GM12891 (cell line): ENCODE data around the gene CDH4.

Source experiments
- DNase-seq: peaks from one replicate; pipeline ENCODE4 v3.0.0; 2011; ENCODE audit warnings: low spot score; ENCODE audit not compliant: insufficient read length
- FAIRE-seq: peaks from 2 replicates; lab custom pipeline; 2011; peaks lifted over from hg19 to GRCh38; lab: Jason Lieb, UNC
- PAX5 ChIP-seq: IDR thresholded peaks from 2 replicates; pipeline ENCODE4 v1.6.1; 2011; ENCODE audit warnings: low read length, moderate library complexity, mild to moderate bottlenecking; ENCODE audit not compliant: insufficient read depth, severe bottlenecking
- POLR2A ChIP-seq: IDR thresholded peaks from 2 replicates; pipeline ENCODE4 v1.6.1; 2011; ENCODE audit warnings: low read depth, low read length, control low read depth
- POLR2AphosphoS5 ChIP-seq: IDR thresholded peaks from 2 replicates; pipeline ENCODE4 v1.6.1; 2011; ENCODE audit warnings: low read depth, low read length, control low read depth
- POU2F2 ChIP-seq: IDR thresholded peaks from 2 replicates; pipeline ENCODE4 v1.6.1; 2011; ENCODE audit warnings: low read depth, mild to moderate bottlenecking, control low read depth, low read length, moderate library complexity
- SPI1 ChIP-seq: IDR thresholded peaks from 2 replicates; pipeline ENCODE4 v1.6.1; 2011; ENCODE audit warnings: low read depth, low read length, control low read depth
- TAF1 ChIP-seq: IDR thresholded peaks from 2 replicates; pipeline ENCODE4 v1.6.1; 2011; ENCODE audit warnings: low read depth, low read length, control low read depth

CDH4 gene

DNA sequence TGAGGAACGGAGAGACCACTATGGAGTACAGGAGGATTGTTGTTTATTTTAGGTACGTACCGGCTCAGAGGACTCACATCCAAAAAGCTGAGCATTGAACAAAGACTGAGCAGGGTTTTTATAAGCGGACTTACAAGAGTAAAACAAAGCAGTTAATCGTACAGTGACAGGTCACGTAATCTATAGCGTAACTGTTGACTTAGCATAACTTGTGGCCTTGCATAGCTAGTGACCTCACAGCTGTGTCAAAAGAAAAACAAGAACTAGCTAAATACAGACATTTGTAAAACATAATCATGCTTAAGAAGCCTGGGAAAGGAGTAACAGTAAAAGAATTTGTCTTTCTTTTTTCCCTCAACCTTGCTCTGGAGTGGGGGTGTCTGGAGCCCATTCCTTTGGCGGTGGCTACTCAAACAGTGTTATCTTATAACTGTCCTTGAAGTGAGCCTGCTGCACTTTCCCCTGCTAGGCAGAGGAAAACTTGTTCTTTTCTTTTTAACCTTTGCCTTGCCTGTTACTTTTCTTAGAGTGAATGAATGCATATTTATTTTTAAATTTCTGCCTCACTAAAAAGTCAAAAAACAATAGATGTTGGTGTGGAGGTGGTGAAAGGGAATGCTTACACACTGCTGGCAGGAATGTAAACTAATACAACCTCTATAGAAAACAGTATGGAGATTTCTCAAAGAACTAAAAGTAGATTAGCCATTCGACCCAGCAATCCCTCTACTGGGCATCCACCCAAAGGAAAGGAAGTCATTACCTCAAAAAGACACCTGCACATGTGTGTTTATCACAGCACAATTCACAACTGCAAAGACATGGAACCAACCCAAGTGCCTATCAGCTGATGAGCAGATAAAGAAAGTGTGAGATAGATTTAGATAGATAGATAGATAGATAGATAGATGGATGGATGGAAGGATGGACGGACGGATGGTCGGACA is 704.6 kb downstream of the CDH4 start:
- no peak for TF ChIP-seq SPI1
- TF ChIP-seq TAF1, result no peak
- no peak for TF ChIP-seq PAX5
- TF ChIP-seq POLR2AphosphoS5, result no peak
- TF ChIP-seq POU2F2, result no peak
- TF ChIP-seq POLR2A, result no peak
- FAIRE-seq (no peak), DNase-seq (no peak)

DNA sequence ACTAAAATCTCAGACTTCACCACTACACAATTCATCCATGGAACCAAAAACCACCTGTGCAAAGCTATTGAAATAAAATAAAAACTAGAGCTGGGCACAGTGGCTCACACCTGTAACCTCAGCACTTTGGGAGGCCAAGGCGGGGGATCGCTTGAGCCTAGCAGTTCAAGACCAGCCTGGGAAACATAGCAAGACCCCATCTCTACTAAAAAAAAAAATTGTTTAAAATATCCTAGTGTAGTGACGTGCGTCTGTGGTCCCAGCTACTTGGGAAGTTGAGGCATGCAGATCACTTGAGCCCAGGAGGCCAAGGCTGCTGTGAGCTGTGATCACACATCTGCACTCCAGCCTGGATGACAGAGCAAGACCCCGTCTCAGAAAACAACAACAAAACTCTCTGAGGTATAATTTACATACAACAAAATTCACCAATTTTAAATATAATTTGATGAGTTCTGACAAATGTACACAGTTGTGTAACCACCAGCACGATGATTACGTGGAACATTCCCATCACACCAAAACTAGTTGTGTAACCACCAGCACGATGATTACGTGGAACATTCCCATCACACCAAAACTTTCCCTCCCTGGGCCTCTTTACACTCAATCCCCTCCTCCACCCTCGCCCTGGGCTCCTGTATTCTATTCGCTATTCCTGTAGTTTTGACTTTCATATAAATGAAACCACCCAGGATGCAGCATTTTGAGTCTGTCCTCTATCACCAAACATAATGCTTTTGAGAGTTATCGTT is 706.1 kb downstream of the CDH4 start:
- FAIRE-seq (no peak), DNase-seq (no peak)
- no peak for TF ChIP-seq SPI1
- no peak for TF ChIP-seq PAX5
- no peak for TF ChIP-seq POU2F2
- no peak for TF ChIP-seq POLR2AphosphoS5
- TF ChIP-seq POLR2A, result no peak
- TF ChIP-seq TAF1, result no peak

DNA sequence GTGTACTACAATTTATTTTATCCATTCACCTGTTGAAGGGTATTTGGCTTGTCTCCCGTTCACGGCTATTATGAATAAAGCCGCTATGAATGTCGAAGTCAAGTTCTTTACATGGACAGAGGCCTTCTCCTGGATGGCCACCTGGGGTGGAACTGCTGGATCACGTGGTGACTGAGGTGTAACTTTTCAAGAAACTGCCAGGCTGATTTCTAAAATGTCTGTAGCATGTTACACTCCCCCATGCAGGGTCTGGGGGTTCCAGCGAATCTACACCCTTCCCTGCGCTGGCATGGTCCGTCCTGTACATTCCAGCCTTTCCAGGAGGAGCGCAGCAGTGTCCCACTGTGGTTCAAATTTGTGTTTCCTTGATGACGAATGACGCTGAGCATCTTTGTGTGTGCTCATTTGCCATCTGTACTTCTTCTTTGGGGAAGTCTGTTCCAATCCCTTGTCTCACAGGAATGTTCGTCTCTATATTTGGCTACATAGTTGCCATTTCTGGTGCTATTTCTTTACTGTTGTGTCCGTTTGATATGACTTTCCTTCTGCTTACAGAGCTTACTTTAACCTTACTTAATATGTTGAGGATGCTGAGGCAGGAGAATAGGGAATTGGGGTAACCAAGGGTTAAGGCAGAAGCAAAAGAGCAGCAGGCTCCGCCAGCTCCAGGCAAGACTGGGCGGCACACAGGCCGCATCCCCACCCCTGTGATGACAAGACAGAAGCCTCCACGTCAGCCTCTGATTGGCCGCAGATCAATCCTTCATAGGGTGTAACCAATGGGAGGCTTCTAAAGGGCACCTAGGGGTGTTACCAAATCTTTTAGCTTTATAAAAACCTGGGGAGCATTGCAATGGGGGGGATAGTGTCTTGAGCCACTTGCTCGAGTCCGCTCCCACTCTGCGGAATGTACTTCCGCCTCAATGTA is 707.0 kb downstream of the CDH4 start:
- FAIRE-seq, result no peak
- DNase-seq, result no peak
- TF ChIP-seq POU2F2, result no peak
- TF ChIP-seq SPI1, result no peak
- TF ChIP-seq POLR2A, result no peak
- no peak for TF ChIP-seq POLR2AphosphoS5
- no peak for TF ChIP-seq TAF1
- no peak for TF ChIP-seq PAX5

DNA sequence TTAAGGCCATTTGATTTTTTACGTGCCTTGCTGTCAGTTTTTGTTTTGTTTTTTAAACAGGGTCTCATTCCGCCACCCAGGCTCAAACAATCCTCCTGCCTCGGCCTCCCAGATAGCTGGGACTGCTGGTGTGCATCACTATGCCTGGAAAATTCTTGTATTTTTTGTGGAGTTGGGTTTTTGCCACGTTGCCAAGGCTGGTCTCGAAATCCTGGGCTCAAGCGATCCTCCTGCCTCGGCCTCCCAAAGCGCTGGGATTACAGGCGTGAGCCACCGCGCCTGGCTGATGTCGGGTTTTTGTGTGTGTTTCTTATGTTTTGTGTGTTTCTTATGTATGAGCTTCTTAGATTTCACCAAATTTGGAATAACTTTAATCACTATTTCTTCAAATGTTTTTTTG is 708.8 kb downstream of the CDH4 start:
- FAIRE-seq (no peak), DNase-seq (no peak)
- TF ChIP-seq POU2F2 (no peak), POLR2AphosphoS5 (no peak), TAF1 (no peak), PAX5 (no peak)

DNA sequence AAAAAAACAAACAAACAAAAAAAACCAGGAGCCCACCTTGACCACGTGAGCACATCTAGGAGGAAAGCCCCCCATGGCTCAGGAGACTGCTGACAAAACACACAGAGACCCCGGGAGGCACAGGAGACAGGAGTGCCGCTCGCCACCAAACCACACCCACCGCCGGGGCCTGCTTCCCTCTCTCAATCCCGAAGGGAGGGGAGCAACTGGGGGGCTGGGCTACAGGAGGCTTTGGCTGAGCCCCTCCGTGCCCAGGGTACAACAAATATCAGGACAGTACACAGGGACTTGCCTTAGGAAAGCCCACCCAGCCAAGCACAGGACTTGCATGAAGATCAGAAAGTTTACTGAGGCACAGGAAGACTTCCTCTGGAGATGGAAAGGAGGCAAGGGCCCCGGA is 711.1 kb downstream of the CDH4 start:
- no peak for TF ChIP-seq PAX5
- no peak for TF ChIP-seq TAF1
- TF ChIP-seq POU2F2, result no peak
- FAIRE-seq (no peak), DNase-seq (no peak)

DNA sequence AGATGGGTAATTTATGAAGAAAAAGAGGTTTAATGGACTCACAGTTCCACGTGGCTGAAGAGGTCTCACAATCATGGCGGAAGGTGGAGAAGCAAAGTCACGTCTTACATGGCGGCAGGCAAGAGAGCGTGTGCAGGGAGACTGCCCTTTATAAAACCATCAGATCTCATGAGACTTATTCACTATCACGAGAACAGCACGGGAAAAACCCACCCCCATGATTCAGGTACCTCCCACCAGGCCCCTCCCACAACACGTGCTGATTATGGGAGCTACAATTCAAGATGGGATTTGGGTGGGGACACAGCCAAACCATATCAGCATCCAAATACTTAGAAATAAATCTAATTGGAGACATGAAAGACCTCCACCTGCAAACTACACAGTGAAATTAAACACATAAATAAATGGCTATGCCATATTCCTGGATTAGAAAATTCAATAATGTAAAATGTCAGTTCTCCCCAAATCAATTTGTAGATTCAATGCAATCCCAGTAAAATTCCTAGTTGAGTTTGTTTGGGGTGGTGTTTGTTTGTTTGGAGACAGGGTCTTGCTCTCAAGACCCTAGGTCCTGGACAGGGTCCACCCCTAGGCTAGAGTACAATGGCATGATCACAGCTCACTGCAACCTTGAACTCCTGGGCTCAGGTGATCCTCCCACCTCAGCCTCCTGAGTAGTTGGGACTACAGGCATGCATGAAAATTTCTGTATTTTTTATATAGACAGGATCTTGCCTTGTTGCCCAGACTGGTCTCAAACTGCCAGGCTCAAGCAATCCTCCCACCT is 712.0 kb downstream of the CDH4 start:
- DNase-seq (no peak), FAIRE-seq (no peak)
- TF ChIP-seq TAF1, result no peak
- no peak for TF ChIP-seq PAX5
- no peak for TF ChIP-seq POLR2AphosphoS5
- no peak for TF ChIP-seq SPI1
- no peak for TF ChIP-seq POLR2A
- TF ChIP-seq POU2F2, result no peak

DNA sequence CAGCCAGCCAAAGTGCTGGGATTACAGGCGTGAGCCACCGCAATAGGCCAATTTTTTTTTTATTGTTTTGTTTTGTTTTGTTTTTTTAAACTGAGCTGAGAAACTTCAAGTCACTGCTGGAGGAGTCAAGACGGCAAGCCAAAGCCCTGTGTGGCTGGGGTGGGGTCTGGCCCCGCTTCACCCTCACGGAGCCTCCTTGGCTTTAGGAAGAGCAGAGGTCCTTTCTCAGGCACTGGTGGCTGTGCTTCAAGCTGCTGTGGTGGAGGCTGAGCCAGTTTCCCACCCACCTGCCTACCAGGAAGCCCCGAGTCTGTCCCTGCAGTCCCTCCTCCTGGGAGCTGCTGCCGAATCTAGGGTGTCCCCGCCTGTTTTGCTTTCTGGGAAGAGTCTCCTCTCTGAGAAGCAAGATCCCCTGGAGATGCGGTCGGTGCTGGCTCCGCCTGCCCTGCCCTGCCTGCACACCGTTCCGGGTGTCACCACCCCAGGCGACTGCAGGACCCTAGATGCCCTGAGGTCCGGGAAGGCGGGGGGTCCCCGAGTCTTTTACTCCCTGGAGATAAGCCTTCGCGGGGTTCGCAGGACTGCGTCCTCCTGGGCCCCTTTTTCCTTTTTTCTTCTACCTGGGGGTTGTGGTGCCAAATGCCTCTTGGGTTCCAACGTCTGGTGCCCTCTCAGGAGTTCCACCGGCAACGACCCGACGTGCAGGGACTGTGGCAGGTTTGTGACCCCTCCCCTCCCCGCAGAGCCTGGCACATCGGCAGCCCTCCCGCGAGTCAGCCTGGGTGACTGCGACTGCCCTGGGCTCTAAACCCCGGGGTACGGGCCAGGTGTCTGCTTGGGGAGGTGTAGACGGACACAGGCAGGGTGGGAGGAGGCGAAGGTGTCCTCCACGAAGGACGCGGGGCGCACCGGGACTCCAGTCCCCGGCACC is 712.9 kb downstream of the CDH4 start:
- FAIRE-seq (no peak), DNase-seq (no peak)
- TF ChIP-seq POLR2A (no peak), PAX5 (no peak), SPI1 (no peak), TAF1 (no peak), POLR2AphosphoS5 (no peak), POU2F2 (no peak)
